Measurements from ENCODE around the gene TSPYL4.

TSPYL4 gene

DNA sequence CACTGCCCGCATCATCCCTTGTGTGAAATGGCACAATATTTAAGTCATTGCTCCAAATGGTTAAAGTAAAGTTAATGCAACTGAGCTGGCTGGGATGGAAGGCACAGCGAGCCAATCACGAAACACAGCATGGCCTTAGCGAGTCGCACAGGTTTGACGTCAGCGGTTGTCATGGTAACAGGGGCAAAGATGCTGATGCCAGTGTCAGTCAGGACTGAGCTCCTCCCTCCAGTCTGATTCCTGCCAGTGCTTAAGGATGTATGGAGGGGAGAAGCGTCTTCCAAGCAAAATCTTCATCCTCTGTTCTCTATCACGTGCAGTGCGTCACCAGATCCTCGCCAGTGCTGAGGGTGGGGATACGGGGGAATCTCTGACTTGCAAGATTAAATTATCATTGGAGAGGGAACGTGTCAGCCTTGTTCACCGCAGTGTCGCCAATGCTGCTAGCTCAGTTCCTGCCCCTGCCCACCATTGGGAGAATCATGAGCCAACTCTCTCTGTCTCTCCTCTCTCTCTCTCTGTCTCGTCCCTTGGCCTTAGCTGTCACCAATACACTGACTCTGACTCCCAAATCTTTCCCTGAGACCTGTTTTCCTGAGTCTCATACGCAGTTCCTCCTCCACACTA is 24.5 kb downstream of the TSPYL4 start:
- H3K27me3 ChIP-seq (ENCODE audit: low read depth, low read length) = no peaks in the 10 kb centered on the region
- H3K79me2 ChIP-seq (ENCODE audit: low read length) = no peaks in the 10 kb centered on the region
- no peaks in the 10 kb centered on the region for H3K36me3 ChIP-seq (replicated peaks; ENCODE audit: low read depth, low read length)
- H3K4me3 ChIP-seq (ENCODE audit: low read length) = no peak overlapping the region
- no peak overlapping the region for H3K4me2 ChIP-seq (ENCODE audit: low read length)
- H3K9me3 ChIP-seq (ENCODE audit: insufficient read depth, low read length) = no peaks in the 10 kb centered on the region
- no peaks in the 10 kb centered on the region for H3K4me1 ChIP-seq (ENCODE audit: low read length)
- H3K27ac ChIP-seq (ENCODE audit: low read length) = no peak overlapping the region
- no peak overlapping the region for H2AFZ ChIP-seq (ENCODE audit: low read depth, low read length)
- TF ChIP-seq, protein P1, sequence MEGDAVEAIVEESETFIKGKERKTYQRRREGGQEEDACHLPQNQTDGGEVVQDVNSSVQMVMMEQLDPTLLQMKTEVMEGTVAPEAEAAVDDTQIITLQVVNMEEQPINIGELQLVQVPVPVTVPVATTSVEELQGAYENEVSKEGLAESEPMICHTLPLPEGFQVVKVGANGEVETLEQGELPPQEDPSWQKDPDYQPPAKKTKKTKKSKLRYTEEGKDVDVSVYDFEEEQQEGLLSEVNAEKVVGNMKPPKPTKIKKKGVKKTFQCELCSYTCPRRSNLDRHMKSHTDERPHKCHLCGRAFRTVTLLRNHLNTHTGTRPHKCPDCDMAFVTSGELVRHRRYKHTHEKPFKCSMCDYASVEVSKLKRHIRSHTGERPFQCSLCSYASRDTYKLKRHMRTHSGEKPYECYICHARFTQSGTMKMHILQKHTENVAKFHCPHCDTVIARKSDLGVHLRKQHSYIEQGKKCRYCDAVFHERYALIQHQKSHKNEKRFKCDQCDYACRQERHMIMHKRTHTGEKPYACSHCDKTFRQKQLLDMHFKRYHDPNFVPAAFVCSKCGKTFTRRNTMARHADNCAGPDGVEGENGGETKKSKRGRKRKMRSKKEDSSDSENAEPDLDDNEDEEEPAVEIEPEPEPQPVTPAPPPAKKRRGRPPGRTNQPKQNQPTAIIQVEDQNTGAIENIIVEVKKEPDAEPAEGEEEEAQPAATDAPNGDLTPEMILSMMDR (IDR thresholded peaks at IDR 0.05; ENCODE audit: low read depth, low read length) = no peak
- TF ChIP-seq EZH2phosphoT487 (IDR thresholded peaks at IDR 0.05; ENCODE audit: low read depth) = no peak
- H4K20me1 ChIP-seq (ENCODE audit: insufficient read depth, low read length) = no peaks in the 10 kb centered on the region
- no peak overlapping the region for H3K9ac ChIP-seq (ENCODE audit: low read length)

DNA sequence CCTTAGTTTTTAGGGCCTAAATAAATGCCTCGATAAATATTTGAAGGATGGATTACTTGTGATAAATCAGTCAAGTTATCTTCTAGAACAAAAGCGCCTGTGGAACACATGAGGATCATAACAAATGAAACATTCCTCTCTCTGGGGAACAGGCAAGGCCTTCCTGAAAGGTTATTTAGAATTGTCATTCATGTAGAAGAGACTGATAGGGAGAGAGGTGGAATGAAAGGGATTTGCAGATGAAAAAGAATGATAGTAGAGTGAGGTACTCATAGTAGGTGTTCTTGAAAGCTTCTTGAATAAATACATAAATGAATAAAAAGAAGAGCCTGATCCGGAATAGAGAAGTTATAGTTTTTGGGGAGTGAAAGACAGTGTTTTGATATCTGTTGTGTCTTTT is 30.5 kb downstream of the TSPYL4 start:
- Histone ChIP-seq H3K36me3 (replicated peaks; ENCODE audit: low read depth, low read length) (no peaks in the 10 kb centered on the region), H4K20me1 (ENCODE audit: insufficient read depth, low read length) (no peaks in the 10 kb centered on the region), H3K27me3 (ENCODE audit: low read depth, low read length) (no peaks in the 10 kb centered on the region), H3K4me1 (ENCODE audit: low read length) (peaks cover under 1% of the 10 kb centered on the region; the same call in 1 of the 2 replicates), H3K9me3 (ENCODE audit: insufficient read depth, low read length) (no peaks in the 10 kb centered on the region), H3K4me2 (ENCODE audit: low read length) (no peak overlapping the region), H3K9ac (ENCODE audit: low read length) (no peak overlapping the region), H3K79me2 (ENCODE audit: low read length) (no peaks in the 10 kb centered on the region), H3K27ac (ENCODE audit: low read length) (no peak overlapping the region), H3K4me3 (ENCODE audit: low read length) (no peak overlapping the region), H2AFZ (ENCODE audit: low read depth, low read length) (no peak overlapping the region)
- TF ChIP-seq, protein P1 (IDR thresholded peaks at IDR 0.05; ENCODE audit: low read depth, low read length) = no peak
- no peak for TF ChIP-seq EZH2phosphoT487 (IDR thresholded peaks at IDR 0.05; ENCODE audit: low read depth)

DNA sequence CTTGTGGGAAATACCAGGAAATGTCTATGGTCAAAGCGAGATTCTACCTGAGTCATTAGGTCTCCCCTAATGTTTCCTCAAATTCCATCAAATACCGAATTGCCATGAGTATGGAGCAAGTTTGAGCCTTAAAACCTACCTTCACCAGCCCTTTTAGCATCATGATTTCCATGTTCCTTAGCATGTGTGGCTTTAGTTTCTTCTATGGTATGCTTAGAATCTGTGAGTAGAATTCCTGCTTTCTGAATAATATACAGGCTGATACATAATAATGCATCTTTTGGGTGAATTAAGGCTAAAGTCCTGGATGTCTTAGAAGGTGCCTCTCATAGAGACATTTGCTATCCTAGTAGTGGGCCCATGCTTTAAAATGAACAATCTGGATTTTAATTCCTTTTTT is 32.0 kb downstream of the TSPYL4 start:
- no peak overlapping the region for H3K4me2 ChIP-seq (ENCODE audit: low read length)
- peaks cover 2% of the 10 kb centered on the region; the same call in 1 of the 2 replicates for H3K4me1 ChIP-seq (ENCODE audit: low read length)
- H3K9ac ChIP-seq (ENCODE audit: low read length) = no peak overlapping the region
- no peaks in the 10 kb centered on the region for H3K27me3 ChIP-seq (ENCODE audit: low read depth, low read length)
- no peak overlapping the region for H3K4me3 ChIP-seq (ENCODE audit: low read length)
- no peak overlapping the region for H2AFZ ChIP-seq (ENCODE audit: low read depth, low read length)
- no peaks in the 10 kb centered on the region for H3K36me3 ChIP-seq (replicated peaks; ENCODE audit: low read depth, low read length)
- no peaks in the 10 kb centered on the region for H3K79me2 ChIP-seq (ENCODE audit: low read length)
- no peaks in the 10 kb centered on the region for H3K9me3 ChIP-seq (ENCODE audit: insufficient read depth, low read length)
- no peaks in the 10 kb centered on the region for H4K20me1 ChIP-seq (ENCODE audit: insufficient read depth, low read length)
- TF ChIP-seq, protein P1 (IDR thresholded peaks at IDR 0.05; ENCODE audit: low read depth, low read length) = no peak
- TF ChIP-seq EZH2phosphoT487 (IDR thresholded peaks at IDR 0.05; ENCODE audit: low read depth) = no peak
- no peak overlapping the region for H3K27ac ChIP-seq (ENCODE audit: low read length)

DNA sequence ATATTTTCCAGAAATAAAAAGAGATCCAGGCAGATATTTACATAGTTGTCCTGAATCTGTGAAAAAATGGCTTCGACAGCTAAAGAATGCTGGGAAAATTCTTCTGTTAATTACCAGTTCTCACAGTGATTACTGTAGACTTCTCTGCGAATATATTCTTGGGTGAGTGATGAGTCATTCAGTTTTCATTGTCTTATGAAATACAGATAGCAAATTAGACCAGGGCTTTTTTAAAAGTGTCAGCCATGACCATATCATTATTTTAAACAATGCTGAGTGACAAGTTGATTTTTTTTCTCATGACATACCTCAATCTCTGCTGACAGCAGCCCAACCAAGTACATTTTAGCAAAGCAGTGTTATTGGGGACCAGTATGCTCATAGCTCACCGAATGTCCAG is 32.8 kb downstream of the TSPYL4 start:
- Histone ChIP-seq H3K4me2 (ENCODE audit: low read length) (no peak overlapping the region), H3K27ac (ENCODE audit: low read length) (no peak overlapping the region), H3K36me3 (replicated peaks; ENCODE audit: low read depth, low read length) (no peaks in the 10 kb centered on the region), H3K4me3 (ENCODE audit: low read length) (no peak overlapping the region), H3K9ac (ENCODE audit: low read length) (no peak overlapping the region), H2AFZ (ENCODE audit: low read depth, low read length) (no peak overlapping the region), H3K27me3 (ENCODE audit: low read depth, low read length) (no peaks in the 10 kb centered on the region), H3K4me1 (ENCODE audit: low read length) (peaks cover 2% of the 10 kb centered on the region; the same call in 1 of the 2 replicates), H4K20me1 (ENCODE audit: insufficient read depth, low read length) (no peaks in the 10 kb centered on the region), H3K79me2 (ENCODE audit: low read length) (no peaks in the 10 kb centered on the region), H3K9me3 (ENCODE audit: insufficient read depth, low read length) (no peaks in the 10 kb centered on the region)
- TF ChIP-seq, protein P1 (IDR thresholded peaks at IDR 0.05; ENCODE audit: low read depth, low read length) = no peak
- TF ChIP-seq EZH2phosphoT487 (IDR thresholded peaks at IDR 0.05; ENCODE audit: low read depth) = no peak
